ENCODE results near the gene HYAL1. TPM values are rescaled to one million over a fixed set of nuclear protein-coding genes. Genes with fewer than 3 reads are reported as not detected.

The HYAL1 gene
- total RNA-seq, 4 donors from 2014 or later: 2.1 to 30.5 (median 22.1) TPM

DNA sequence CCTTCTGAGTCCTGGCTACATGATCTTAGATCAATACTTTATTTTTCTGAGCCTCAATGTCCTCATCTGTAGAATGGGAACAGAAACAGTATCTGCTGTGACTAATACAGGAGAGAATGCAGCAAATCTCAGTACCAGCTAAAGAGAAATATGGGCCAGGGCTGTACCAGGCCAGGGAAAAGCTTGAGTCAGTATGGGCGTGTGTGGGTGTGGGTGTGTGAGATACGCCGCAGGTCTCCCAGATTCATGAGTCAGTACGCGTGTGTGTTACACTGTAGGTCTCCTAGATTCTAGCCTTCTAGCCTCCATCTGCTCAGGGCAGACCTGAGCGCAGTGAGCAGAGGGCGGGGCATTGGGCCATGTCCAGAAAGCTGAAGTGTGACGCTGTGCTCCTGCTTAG is 52.2 kb downstream of the HYAL1 start:
- no peaks in the 10 kb centered on the region for H3K36me3 ChIP-seq

DNA sequence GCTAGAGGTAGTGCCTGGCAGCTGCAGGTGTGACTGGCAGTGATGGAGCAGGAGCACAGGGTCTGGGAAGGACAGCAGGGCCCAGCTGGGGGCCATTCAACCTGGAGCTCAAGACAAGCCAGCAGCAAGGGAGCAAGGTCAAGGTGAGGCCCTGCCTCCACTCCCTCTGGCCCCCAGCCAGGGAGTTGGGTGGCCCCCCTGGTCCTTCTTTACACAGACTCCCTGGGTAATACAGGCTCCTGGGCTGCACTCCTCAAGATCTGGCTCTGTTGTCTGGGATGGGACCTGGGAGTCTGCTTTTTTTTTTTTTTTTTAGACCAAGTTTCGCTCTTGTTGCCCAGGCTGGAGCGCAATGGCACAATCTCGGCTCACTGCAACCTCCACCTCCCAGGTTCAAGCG is 52.9 kb downstream of the HYAL1 start:
- intact Hi-C loops (cut with DNase I; ENCODE audit: low total_unique reads): no loop called here
- Histone ChIP-seq H3K36me3 (no peaks in the 10 kb centered on the region), H3K9me3 (no peaks in the 10 kb centered on the region), H3K27me3 (no peaks in the 10 kb centered on the region), H3K27ac (peak overlapping the region; percentile 1 to 99), H3K4me1 (peaks cover 0 to 24% of the 10 kb centered on the region in 2 donors), H3K4me3 (no peak overlapping the region)
- DNase-seq: no peak
- no peak for TF ChIP-seq POLR2A (IDR thresholded peaks at IDR 0.05)
- TF ChIP-seq, protein P1, sequence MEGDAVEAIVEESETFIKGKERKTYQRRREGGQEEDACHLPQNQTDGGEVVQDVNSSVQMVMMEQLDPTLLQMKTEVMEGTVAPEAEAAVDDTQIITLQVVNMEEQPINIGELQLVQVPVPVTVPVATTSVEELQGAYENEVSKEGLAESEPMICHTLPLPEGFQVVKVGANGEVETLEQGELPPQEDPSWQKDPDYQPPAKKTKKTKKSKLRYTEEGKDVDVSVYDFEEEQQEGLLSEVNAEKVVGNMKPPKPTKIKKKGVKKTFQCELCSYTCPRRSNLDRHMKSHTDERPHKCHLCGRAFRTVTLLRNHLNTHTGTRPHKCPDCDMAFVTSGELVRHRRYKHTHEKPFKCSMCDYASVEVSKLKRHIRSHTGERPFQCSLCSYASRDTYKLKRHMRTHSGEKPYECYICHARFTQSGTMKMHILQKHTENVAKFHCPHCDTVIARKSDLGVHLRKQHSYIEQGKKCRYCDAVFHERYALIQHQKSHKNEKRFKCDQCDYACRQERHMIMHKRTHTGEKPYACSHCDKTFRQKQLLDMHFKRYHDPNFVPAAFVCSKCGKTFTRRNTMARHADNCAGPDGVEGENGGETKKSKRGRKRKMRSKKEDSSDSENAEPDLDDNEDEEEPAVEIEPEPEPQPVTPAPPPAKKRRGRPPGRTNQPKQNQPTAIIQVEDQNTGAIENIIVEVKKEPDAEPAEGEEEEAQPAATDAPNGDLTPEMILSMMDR (IDR thresholded peaks at IDR 0.05): no peak

More for the DNA sequence above, 52.2 kb downstream of the HYAL1 start:
- DNase-seq: no peak
- Histone ChIP-seq H3K27me3 (no peaks in the 10 kb centered on the region), H3K4me3 (no peak overlapping the region), H3K27ac (peak overlapping the region; percentile 17 to 99), H3K9me3 (no peaks in the 10 kb centered on the region), H3K4me1 (peaks cover 0 to 17% of the 10 kb centered on the region in 2 donors)
- intact Hi-C loops (cut with DNase I; ENCODE audit: low total_unique reads): no loop called here
- TF ChIP-seq POLR2A (IDR thresholded peaks at IDR 0.05): no peak
- TF ChIP-seq, protein P1 (IDR thresholded peaks at IDR 0.05): no peak

Other genes with a start within 250 kb of the HYAL1 start
- 100 to 1,000 TPM; 154 to 345 (median 197) TPM for gene RBM5, start 214.7 kb downstream of the HYAL1 start, total RNA-seq
- 10 to 100 TPM; 10.5 to 33.1 (median 12.9) TPM for gene SEMA3F, start 148.2 kb downstream of the HYAL1 start, total RNA-seq
- gene GNAT1, start 112.0 kb downstream of the HYAL1 start, total RNA-seq: not detected
- gene SLC38A3, start 98.3 kb downstream of the HYAL1 start, total RNA-seq: 1 to 10 TPM in 1 of 4 donors, under 1 TPM in 1, not detected in 2; 0.69 to 4.1 TPM
- 100 to 1,000 TPM; 123 to 325 (median 173) TPM for gene GNAI2, start 67.4 kb downstream of the HYAL1 start, total RNA-seq
- gene SEMA3B, start 34.4 kb downstream of the HYAL1 start, total RNA-seq: 100 to 1,000 TPM in 1 of 4 donors, 10 to 100 TPM in 3; 24.1 to 113 (median 77.2) TPM
- 1 to 10 TPM in 1 of 4 donors, under 1 TPM in 1, not detected in 2; 0.90 to 1.5 TPM for gene LSMEM2, start 24.5 kb downstream of the HYAL1 start, total RNA-seq
- 10 to 100 TPM; 14.1 to 81.5 (median 25.1) TPM for gene IFRD2, start 11.1 kb downstream of the HYAL1 start, total RNA-seq
- 1 to 10 TPM in 3 of 4 donors, not detected in 1; 1.9 to 3.9 (median 3.3) TPM for gene HYAL3, start 4.2 kb downstream of the HYAL1 start, total RNA-seq
- gene NAA80, start 4.2 kb downstream of the HYAL1 start, total RNA-seq: 10 to 100 TPM in 3 of 4 donors, 1 to 10 TPM in 1; 4.7 to 33.5 (median 24.0) TPM
- gene HYAL2, start 19.2 kb upstream of the HYAL1 start, total RNA-seq: 100 to 1,000 TPM; 112 to 289 (median 166) TPM
- 10 to 100 TPM in 3 of 4 donors, 1 to 10 TPM in 1; 9.0 to 25.1 (median 21.3) TPM for gene TUSC2, start 24.6 kb upstream of the HYAL1 start, total RNA-seq
- 100 to 1,000 TPM in 1 of 4 donors, 10 to 100 TPM in 3; 42.1 to 114 (median 44.6) TPM for gene RASSF1, start 37.3 kb upstream of the HYAL1 start, total RNA-seq
- 10 to 100 TPM in 1 of 4 donors, 1 to 10 TPM in 3; 1.5 to 11.4 (median 4.9) TPM for gene ZMYND10, start 42.2 kb upstream of the HYAL1 start, total RNA-seq
- 10 to 100 TPM; 11.8 to 26.2 (median 16.0) TPM for gene NPRL2, start 47.2 kb upstream of the HYAL1 start, total RNA-seq
- 10 to 100 TPM in 2 of 4 donors, 1 to 10 TPM in 2; 3.6 to 23.8 (median 11.3) TPM for gene CYB561D2, start 47.3 kb upstream of the HYAL1 start, total RNA-seq
- gene TMEM115, start 55.9 kb upstream of the HYAL1 start, total RNA-seq: 10 to 100 TPM; 24.1 to 61.7 (median 37.0) TPM
- gene CACNA2D2, start 200.1 kb upstream of the HYAL1 start, total RNA-seq: 1 to 10 TPM in 2 of 4 donors, under 1 TPM in 1, not detected in 1; under 0.01 to 6.1 (median 5.3) TPM